SKM-1 (cell line): ENCODE data around the gene SCUBE3.

Experiments
- DNase-seq: peaks from one replicate; lab custom pipeline; 2025; ENCODE audit not compliant: unreplicated experiment; lab: John Stamatoyannopoulos, UW

SCUBE3 gene

DNA sequence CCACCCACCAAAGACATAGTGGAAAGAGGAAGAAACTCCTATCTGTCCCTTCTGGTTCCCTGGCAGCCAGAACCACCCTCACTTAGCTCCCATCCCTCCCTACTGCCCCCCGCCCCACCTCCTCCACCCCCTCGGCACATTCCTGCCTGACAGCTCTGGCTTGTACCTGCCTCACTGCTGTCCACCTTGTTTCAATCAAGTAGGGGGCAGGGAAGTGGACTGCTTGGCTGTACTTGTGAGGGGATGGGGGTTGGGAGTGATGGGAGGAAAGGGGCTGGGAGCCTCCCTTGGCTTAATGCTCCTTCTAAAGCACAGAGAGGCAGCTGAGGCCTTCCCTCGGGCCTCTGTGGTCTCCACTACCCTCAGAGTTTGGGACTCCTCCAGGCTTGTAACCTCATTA lies 23.7 kb downstream of the SCUBE3 start:
- no peak for DNase-seq

DNA sequence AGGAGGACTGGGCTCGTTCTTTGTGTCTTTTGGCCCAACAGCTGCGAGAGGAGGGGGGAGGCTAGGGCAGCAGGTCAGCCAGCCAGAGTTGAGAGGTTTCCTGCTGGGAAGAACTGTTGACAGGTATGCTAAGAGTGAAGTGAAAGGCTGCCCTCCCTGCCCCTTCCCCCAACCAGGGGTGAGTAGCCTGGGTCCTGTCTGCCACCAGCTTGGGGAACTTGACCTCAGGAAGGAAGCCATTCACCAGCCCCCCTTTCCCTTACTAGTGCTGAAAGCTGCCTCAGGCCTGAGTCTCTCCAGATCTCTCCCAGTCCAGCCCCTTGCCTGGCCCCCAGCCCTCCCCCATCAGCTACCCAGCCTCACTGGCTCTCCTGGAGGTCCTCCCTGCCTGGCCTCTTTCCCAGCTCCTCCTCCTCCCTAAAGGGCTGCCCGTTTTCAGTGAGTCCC lies 25.1 kb downstream of the SCUBE3 start:
- DNase-seq: no peak

DNA sequence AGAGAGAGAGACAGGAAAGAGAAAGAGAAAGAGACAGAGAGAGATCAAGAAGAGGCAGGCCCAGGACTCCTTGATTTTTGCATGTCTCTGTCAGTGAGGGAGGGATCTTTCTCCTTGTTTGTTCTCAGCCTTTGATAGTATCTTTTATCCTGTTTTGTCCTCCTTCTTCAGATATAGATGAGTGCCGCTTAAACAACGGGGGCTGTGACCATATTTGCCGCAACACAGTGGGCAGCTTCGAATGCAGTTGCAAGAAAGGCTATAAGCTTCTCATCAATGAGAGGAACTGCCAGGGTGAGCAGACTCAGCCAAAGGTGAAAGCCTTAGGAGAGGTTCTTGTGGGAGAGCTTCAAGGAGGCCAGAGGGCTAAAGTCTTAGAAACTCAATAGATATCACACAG lies 25.8 kb downstream of the SCUBE3 start:
- DNase-seq: no peak

DNA sequence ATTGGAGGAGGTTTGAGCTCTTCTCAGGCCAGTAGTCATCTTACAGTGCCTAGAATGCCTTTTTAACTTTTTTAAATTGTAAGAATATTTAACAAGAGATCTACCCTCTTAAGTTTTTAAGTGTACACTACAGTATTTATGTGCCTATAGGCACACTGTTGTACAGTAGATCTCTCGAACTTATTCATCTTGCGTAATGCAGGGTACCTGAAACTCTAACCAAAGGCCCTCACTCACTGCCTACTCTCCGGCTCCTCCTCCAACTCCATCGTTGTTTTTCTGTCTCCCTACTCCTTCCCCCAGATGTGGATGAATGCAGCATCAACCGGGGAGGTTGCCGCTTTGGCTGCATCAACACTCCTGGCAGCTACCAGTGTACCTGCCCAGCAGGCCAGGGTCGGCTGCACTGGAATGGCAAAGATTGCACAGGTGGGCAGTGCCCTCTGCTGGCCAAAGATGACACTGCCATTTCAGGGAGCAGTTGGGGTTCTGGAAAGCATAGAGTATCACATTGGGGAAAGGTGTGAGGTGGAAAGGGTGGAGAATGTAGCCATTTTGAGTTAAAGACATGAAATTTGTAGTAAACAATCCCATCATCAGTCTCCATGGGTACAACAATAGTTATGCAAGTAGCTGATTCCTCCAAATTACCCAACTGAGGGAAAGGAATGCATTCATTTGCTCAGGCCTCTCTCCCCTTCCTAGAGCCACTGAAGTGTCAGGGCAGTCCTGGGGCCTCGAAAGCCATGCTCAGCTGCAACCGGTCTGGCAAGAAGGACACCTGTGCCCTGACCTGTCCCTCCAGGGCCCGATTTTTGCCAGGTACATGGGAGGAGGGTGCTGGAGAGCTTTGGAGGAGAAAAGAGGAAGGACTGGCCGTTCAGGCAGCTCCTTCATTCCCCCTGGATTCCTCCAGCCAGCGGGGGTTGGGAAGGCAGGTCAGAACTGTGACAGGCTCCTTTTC lies 27.4 kb downstream of the SCUBE3 start:
- peak; percentile 36 for DNase-seq

DNA sequence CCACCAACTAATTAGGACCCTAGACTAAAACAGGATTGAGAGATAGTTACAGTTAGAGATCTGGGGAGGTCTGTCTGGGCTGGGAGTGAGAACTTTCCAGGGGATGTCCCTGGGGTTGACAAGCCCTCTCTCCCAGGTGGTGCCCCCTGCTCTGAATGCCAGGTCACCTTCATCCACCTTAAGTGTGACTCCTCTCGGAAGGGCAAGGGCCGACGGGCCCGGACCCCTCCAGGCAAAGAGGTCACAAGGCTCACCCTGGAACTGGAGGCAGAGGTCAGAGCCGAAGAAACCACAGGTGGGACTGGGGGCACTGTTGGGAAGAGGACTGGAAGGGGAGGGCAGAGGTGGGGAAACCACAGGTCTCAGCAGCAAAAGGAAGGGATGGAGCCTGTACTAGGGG lies 28.7 kb downstream of the SCUBE3 start:
- no peak for DNase-seq

DNA sequence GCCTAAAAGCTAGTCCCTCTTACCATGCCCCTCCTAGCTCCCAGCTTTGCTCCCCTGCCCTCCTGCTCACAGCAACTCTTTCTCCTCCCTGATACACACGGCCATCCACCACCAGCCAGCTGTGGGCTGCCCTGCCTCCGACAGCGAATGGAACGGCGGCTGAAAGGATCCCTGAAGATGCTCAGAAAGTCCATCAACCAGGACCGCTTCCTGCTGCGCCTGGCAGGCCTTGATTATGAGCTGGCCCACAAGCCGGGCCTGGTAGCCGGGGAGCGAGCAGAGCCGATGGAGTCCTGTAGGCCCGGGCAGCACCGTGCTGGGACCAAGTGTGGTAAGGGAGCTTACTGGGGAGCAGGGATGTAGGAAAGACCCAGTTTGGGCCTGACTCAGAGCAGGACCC lies 29.1 kb downstream of the SCUBE3 start:
- no peak for DNase-seq

DNA sequence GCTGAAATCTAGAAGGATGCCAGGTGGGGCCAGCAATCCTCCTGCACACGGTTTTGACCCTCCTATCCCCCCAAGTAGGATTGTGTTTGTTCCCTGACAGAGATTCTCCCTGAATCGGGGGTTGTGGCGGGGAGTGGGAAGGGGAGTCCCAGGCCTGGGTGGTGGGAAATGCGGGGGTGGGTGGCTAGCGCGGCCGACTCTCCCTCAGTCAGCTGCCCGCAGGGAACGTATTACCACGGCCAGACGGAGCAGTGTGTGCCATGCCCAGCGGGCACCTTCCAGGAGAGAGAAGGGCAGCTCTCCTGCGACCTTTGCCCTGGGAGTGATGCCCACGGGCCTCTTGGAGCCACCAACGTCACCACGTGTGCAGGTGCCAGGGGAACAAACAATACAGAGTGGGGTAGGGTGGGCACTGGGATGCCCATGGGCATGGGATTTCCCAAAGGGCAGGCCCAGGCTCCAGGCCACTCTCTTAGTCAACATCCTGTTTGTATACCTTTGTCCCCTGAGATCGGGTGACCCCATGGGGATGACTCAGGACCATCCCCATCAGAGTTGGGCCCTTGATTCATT lies 29.7 kb downstream of the SCUBE3 start:
- DNase-seq: no peak

DNA sequence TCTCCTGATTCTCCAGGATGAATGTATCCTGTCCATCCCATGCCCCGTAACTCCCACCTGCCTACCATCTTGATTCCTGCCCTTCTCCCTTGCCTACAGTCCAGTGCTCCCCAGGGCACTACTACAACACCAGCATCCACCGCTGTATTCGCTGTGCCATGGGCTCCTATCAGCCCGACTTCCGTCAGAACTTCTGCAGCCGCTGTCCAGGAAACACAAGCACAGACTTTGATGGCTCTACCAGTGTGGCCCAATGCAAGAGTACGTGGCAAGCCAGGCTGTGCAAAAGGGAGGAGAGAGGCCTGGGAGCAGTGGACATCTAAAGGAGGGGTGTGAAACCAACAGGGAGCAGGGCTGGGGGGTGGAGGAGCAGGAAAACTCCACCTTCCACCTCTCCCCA lies 30.8 kb downstream of the SCUBE3 start:
- no peak for DNase-seq

DNA sequence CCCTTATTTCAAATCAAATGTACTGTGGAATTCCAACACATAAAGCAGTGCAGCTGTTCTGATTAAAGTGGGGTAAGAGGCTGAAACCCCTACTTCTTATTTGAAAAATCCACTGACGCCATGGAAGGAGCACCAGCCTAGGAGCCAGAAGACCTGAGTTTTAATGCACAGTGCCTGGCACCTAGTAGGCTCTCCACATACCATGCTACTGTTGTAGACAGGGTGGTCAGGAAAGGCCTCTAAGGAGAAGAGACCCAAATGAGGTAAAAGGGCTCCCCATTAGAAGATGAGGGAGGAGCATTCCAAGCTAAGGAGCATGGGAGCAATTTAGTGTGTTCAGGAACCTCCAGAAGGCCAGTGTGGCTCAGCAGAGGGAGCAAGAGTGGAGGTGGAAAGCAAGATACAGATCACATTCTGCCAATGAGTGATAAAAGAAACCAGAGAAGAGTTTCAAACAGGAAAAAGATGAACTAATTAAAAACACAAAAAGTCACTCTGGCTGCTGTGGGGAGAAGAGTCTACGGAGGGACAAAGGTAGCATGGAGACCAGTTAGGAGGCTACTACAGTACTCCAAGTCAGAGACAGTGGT lies 34.0 kb downstream of the SCUBE3 start:
- DNase-seq: no peak

DNA sequence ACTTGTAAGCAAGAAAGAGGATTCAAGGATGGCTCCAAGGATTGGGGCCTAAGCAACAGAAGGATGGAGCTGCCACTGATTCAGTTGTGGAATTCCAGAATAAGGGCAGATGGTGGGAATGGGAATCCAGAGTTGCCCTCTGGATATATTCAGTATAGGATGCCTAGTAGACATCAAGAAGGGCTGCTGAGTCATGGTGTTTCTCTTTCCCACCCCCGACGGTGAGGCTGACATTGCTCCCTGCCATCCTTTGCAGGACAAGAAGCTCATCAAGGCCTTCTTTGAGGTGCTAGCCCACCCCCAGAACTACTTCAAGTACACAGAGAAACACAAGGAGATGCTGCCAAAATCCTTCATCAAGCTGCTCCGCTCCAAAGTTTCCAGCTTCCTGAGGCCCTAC lies 34.5 kb downstream of the SCUBE3 start:
- DNase-seq: no peak

DNA sequence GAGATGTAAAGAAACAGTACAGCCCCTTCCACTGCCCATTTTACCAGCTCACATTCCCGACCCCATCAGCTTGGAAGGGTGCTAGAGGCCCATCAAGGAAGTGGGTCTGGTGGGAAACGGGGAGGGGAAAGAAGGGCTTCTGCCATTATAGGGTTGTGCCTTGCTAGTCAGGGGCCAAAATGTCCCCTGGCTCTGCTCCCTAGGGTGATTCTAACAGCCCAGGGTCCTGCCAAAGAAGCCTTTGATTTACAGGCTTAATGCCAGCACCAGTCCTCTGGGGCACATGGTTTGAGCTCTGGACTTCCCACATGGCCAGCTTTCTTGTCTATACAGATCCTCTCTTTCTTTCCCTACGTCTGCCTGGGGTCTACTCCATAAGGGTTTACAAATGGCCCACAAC lies 35.2 kb downstream of the SCUBE3 start:
- DNase-seq: no peak

DNA sequence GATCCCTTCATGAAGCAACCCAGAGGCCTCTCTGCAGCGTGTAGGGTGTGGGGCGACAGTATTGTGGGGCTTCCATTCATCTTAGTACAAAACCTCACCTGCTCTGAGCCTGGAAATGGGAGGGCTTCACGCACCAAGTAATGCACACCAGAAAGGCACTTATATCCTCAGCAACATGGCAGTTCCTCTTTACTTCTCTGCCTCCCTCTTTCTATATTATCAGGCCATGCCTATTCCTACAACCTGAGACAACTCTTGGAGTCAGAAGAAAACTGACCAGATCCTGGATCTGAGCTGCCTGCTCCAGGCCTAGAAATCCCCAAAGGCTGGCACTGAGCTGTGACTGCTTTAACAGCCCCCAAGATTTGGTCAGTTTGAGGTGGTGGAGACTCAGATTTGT lies 38.2 kb downstream of the SCUBE3 start:
- DNase-seq: no peak

DNA sequence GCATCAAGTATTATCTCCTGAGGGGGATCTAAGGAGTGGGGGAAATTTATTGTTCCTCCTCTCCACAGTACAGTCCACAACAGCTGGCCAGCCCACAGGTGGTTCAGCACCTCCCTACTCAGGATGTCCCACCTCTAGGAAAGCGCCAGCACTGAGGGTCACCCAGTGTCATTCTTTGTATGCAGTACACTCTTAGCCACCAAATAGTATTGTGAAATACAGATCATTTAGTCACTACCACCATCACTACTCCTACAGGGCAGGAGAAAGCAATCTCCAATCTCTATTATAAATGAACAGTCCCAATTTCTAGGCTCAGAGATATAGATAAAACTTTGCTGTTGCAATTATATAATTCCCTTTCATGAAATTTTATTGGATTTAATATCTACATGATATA lies 39.5 kb downstream of the SCUBE3 start:
- DNase-seq: no peak

DNA sequence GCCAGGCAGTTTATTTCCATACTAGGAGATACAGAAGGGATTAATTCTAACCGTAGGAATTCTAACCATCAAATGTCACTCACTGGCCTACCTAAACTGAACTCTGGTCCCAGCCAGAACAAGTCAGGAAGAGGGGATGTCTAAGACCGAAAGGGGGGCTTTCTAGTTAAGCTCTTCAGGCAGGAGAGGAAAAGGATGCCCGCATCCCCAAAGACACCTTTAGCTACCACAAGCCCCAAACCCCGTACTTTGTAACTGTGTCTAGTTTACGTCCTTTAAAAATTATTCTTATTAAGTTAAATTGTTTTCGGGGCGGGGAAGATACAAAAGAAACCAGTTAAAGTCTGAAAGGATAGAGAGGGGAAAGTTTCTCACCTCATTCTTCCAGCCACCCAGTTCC lies 44.6 kb downstream of the SCUBE3 start:
- DNase-seq: no peak

DNA sequence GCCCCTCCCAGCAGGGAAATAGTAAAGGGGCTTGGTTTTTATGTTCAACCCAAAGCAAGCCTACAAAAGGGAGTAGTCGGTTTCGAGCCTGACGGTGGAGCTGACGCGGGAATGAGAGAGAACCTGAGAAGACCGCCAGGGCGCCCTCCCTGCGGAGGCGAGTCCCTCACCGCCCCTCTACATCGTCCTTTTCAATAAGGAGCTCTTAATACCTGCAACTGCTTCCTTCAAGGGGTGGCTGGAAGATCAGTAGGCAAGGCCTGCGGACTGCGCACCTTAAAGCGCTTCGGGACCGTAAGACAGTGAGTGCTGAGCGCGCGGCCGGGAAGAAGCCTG lies 45.1 kb downstream of the SCUBE3 start:
- no peak for DNase-seq

DNA sequence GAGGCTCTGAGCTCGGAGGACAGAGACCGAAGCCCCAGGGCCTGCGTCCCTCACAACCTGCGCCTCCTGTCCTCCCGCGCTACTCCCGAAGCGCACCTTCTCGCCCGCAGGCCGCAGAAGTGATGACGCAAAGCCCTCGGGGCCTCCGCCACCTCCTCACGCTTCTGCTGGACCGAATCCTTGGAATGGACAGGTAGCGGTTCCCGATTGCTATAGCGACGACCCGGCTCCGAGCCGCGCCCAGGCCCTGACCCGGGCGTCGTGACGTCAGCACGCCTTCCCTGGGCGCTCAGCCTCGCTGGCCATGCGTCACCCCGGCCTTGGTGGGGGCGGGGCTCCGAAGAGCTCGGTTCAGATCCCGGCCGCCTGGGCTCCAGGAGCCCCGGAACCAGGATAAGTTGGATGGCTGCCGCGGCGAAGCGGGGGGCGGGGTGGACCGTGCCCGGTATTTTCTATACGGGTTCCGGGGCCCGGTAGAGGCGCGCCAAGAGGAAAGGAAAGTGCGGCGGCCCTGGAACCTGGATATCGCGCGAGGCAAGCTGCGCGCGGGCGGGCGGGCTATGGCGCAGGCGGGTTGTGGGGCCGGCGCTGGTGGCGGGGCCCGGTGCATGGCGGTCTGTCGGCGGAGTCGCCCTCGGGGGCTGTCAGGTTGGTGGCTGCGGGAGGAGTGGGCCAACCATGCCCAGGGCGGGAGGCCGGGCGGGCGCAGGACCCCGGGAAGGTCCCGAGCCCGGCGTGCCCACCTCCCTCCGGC lies 45.6 kb downstream of the SCUBE3 start, which contains the start of gene ZNF76:
Gene ZNF76, plus strand, starts transcription at position 542 of the 754 bp plus-strand sequence. CDS start 21,417 bp downstream, outside the sequence.
- DNase-seq: peak; percentile 81

DNA sequence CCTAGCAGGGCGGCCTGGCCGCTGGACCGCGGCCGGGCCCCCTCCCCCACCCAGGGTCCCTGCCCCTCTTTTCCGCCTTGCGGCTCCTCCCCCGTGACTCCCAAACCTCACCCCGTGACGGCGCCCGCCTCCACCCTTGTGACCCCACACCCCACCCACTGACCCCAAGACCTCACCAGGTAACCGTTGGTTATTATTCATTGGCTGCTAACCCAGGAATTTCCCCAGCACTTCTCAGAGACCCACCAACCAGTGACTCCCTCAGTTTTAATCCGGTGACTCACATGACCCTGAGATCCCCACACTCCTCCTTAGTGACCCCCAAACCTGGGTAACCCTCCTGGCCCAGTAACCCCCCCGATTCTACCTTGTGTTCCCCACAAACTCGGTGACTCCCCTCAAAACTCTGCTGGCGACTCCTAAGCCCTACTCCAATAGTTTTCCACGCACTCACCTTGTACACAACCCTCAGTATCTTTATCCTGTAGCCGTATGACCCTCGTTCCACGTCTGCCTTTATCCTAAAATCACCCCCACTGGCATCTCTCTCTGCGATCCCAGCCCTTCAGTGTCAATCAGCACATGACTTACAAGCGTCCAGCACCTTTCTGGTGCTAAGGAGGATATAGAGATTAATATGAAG lies 46.3 kb downstream of the SCUBE3 start:
- no peak for DNase-seq

DNA sequence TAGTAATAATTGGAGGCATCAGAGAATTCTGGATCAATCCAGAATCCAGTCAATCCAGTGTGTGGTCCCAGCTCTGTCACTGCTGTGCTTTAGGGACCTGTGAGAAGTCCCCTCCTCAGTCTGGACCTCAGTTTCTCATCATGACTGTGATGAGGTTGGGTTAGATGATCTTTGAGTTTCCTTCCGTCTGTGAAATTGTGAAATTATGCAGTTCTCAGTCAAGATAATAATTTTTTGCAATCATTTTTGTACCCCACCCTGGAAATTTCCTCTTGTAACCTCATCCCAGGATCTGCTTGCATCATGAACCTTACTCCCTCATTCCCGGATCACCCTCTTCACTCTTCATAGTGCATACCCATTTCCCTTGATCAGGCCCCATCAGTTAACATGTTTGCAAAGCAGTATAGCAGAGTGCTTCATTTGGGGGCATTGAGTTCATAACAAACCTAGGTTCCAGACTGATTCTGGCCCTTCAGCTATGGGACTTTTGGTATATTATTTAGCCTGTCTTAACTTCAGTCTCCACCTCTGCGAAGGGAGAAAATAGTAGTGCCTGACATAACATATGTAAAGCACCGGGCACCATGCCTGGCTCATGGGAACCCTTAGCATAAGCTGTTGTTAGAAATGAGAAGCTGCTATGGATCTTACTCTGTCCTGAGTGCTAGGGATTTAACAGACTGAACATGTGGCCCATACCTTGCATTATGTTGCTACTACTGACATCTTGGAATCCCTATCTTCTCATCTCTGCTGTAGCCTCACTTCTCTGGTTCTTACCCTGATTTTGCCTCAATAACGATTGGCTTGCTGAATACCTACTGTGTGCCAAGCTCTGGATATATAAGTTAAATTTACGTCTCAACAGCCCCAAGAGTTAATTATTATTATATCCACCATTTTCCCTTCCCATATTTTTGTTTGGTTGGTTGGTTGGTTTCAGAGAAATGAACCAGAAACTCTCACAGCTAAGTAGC lies 47.1 kb downstream of the SCUBE3 start:
- no peak for DNase-seq

DNA sequence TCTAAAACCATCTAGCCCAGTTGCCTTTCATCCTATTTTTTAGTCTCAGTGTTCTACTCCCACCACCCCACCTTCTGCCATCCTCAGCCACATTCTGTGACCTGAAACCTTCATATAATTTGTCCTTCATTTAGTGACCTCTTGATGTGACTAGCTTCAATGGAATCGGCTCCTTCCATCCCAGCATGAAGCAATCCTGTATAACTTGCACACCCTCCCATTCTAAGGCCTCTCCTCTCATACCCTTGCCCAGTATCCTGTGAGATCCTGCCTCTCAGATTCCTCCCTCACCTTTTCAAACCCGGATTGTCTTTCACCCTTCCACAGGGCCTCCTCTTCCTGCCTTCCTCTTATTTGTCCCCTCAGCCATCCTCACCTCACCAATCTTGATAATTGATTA lies 48.8 kb downstream of the SCUBE3 start:
- DNase-seq: no peak
